Motor neuron (in vitro differentiated cells): ENCODE results near the gene ZMPSTE24. TPM values are rescaled to one million over a fixed set of nuclear protein-coding genes. Genes with fewer than 3 reads are reported as not detected.
"Not testable (repeated sequence)": the region's sequence is repeated elsewhere in the genome, so short reads cannot be mapped to it uniquely, and the experiment has no call there.

ENCODE experiments used
- ATAC-seq, 8 experiments: fragments of 200-7000 bp; cut with Tn5 transposase; replicated peaks in 6 of 8; 2 replicates each; pipeline ENCODE4 v1.8.0; 2021; ENCODE audit warnings: mild to moderate bottlenecking in 8 of 8, moderate library complexity in 8 of 8
- H3K27ac ChIP-seq, 2 donors: fragments of 250-450 bp; sonication (Bioruptor Pico); 2 replicates each; pipeline ENCODE4 v1.9.0; 2021; ENCODE audit warnings: antibody characterized with exemption in 2 of 2, mild to moderate bottlenecking in 2 of 2, moderate library complexity in 1 of 2
- H3K4me1 ChIP-seq, 2 donors: fragments of 250-450 bp; sonication (Bioruptor Pico); replicated peaks in 1 of 2; 2 replicates each; pipeline ENCODE4 v1.6.1; 2021; ENCODE audit warnings: antibody characterized with exemption in 2 of 2, mild to moderate bottlenecking in 2 of 2, moderate library complexity in 1 of 2
- H3K4me3 ChIP-seq, 5 donors: fragments of 250-450 bp; sonication (Bioruptor Pico); 2 replicates each; pipeline ENCODE4 v1.9.0; 2021; ENCODE audit warnings: antibody characterized with exemption in 5 of 5, mild to moderate bottlenecking in 5 of 5, moderate library complexity in 4 of 5
- WGBS, 10 experiments: fragments of 450-650 bp; shearing (Covaris generic); methylation state at CpG; one replicate each; pipeline ENCODE4 v1.0.0; 2022; 5-methylcytosine and 5-hydroxymethylcytosine counted together
- in situ Hi-C, 9 experiments: fragments of 400-800 bp; cut with MboI; loops; one replicate each; pipeline ENCODE4 v1.15.0; 2021; ENCODE audit warnings: low sequenced_read_pairs in 9 of 9, low pct_unique_long_range_greater_than_20kb in 2 of 9; ENCODE audit not compliant: unreplicated experiment in 9 of 9
- total RNA-seq, 8 experiments: library from RNA; unstranded; fragments of 300-600 nt; gene quantifications; 2 replicates each; pipeline versions ENCODE4 v1.2.3 to v1.2.4, GENCODE V29; 2022

Gene ZMPSTE24
- total RNA-seq, 8 experiments from 2014 or later = 20.6 to 58.0 (median 40.7) TPM

- Histone ChIP-seq H3K27ac (no peak within 1 kb of the TSS), H3K4me1 (peaks cover 3 to 8% of the 10 kb centered on the region in 2 donors), H3K4me3 (peak within 1 kb of the TSS; percentile 9 to 31 (median 23))
- WGBS, 10 experiments = 0 to 6% methylated on average over 6 to 15 of the region's 84 CpGs; no CpG with 5 or more reads in 8 of the 10 experiments
- in situ Hi-C loops = loop anchor here in 1 of 9 experiments (25.0 kb wide), 1 partner anchor 179 kb away; no protein-coding TSS in a partner anchor
- peak in 7 of 8 experiments; percentile 17 to 83 (median 78) for ATAC-seq
These were observed 58.8 kb downstream of the ZMPSTE24 start, which contains the start of gene COL9A2 for GRCh38 chr1:40316595-40317393. COL9A2 (minus strand) TSS chr1:40317286; CDS start chr1:40317197, 89 bp downstream.

GRCh38 chr1:40317394-40318074, 59.5 kb downstream of the ZMPSTE24 start:
- Histone ChIP-seq H3K27ac (no peak overlapping the region), H3K4me1 (peaks cover 3 to 8% of the 10 kb centered on the region in 2 donors), H3K4me3 (peak overlapping the region in 3 of 5 donors; percentile 9 to 31 (median 28))
- in situ Hi-C loops = loop anchor here in 1 of 9 experiments (25.0 kb wide), 1 partner anchor 180 kb away; no protein-coding TSS in a partner anchor
- peak in 2 of 8 experiments; percentile 2 for ATAC-seq
- WGBS, 10 experiments = 30 to 69% (median 40%) methylated on average over 3 to 13 of the region's 21 CpGs; no CpG with 5 or more reads in 4 of the 10 experiments

GRCh38 chr1:40318476-40318875, 60.4 kb downstream of the ZMPSTE24 start:
- WGBS, 10 experiments = 42 to 100% (median 83%) methylated on average over 1 to 4 of the region's 4 CpGs; no CpG with 5 or more reads in 2 of the 10 experiments
- Histone ChIP-seq H3K27ac (no peak overlapping the region), H3K4me1 (peaks cover 3 to 8% of the 10 kb centered on the region in 2 donors), H3K4me3 (no peak overlapping the region)
- in situ Hi-C loops = loop anchor here in 1 of 9 experiments (25.0 kb wide), 1 partner anchor 181 kb away; no protein-coding TSS in a partner anchor
- ATAC-seq = no peak

- Histone ChIP-seq H3K27ac (no peak overlapping the region), H3K4me1 (peaks cover 3 to 8% of the 10 kb centered on the region in 2 donors), H3K4me3 (no peak overlapping the region)
- WGBS, 10 experiments = 40 to 100% (median 85%) methylated on average over 1 to 4 of the region's 4 CpGs; no CpG with 5 or more reads in 2 of the 10 experiments
- in situ Hi-C loops = loop anchor here in 1 of 9 experiments (25.0 kb wide), 1 partner anchor 182 kb away; no protein-coding TSS in a partner anchor
- ATAC-seq = no peak
These were observed 61.1 kb downstream of the ZMPSTE24 start for GRCh38 chr1:40318970-40319621.

- not testable (repeated sequence) for H3K27ac ChIP-seq, H3K4me3 ChIP-seq, H3K4me1 ChIP-seq, ATAC-seq
- whole genome bisulfite sequencing, 10 experiments = 0 to 86% (median 86%) methylated on average over 1 of the region's 1 CpG; no CpG with 5 or more reads in 7 of the 10 experiments
- in situ Hi-C loops = loop anchor here in 5 of 9 experiments (10.0 to 25.0 kb wide), 3 partner anchors 187 to 244 kb away; partner anchors contain the start of gene PPT1 (in 1 of the 5)
These were observed 73.4 kb downstream of the ZMPSTE24 start for GRCh38 chr1:40331403-40331802.

GRCh38 chr1:40332695-40333094, 74.7 kb downstream of the ZMPSTE24 start:
- 27 to 100% (median 88%) methylated on average over 1 of the region's 1 CpG; no CpG with 5 or more reads in 2 of the 10 experiments for WGBS, 10 experiments
- H3K4me1 ChIP-seq = no peaks in the 10 kb centered on the region
- H3K4me3 ChIP-seq = no peak overlapping the region
- no peak overlapping the region for H3K27ac ChIP-seq
- no peak for ATAC-seq
- in situ Hi-C loops = loop anchor here in 5 of 9 experiments (10.0 to 25.0 kb wide), 3 partner anchors 188 to 245 kb away; partner anchors contain the start of gene PPT1 (in 1 of the 5)

- Histone ChIP-seq H3K4me1 (no peaks in the 10 kb centered on the region), H3K4me3 (no peak overlapping the region), H3K27ac (no peak overlapping the region)
- no peak for ATAC-seq
- WGBS, 10 experiments = 81 to 98% (median 90%) methylated on average over 5 to 8 of the region's 8 CpGs; no CpG with 5 or more reads in 3 of the 10 experiments
- in situ Hi-C loops = loop anchor here in 5 of 9 experiments (10.0 to 25.0 kb wide), 3 partner anchors 193 to 250 kb away; partner anchors contain the start of gene PPT1 (in 1 of the 5)
These were observed 79.4 kb downstream of the ZMPSTE24 start for GRCh38 chr1:40337443-40337842.

- peak; percentile 46 to 90 (median 62) for ATAC-seq
- H3K4me1 ChIP-seq = no peaks in the 10 kb centered on the region
- H3K27ac ChIP-seq = no peak overlapping the region
- 0 to 42% (median 31%) methylated on average over 2 to 21 of the region's 21 CpGs; no CpG with 5 or more reads in 2 of the 10 experiments for WGBS, 10 experiments
- H3K4me3 ChIP-seq = no peak overlapping the region
- in situ Hi-C loops = loop anchor here in 5 of 9 experiments (10.0 to 25.0 kb wide), 3 partner anchors 194 to 252 kb away; partner anchors contain the start of gene PPT1 (in 1 of the 5)
These were observed 80.8 kb downstream of the ZMPSTE24 start for GRCh38 chr1:40338745-40339419.

GRCh38 chr1:40339420-40340323, 81.6 kb downstream of the ZMPSTE24 start:
- ATAC-seq = no peak
- WGBS, 10 experiments = 0 to 95% (median 68%) methylated on average over 1 to 6 of the region's 6 CpGs; no CpG with 5 or more reads in 1 of the 10 experiments
- in situ Hi-C loops = loop anchor here in 5 of 9 experiments (10.0 to 25.0 kb wide), 3 partner anchors 195 to 252 kb away; partner anchors contain the start of gene PPT1 (in 1 of the 5)
- Histone ChIP-seq H3K27ac (no peak overlapping the region), H3K4me1 (no peaks in the 10 kb centered on the region), H3K4me3 (no peak overlapping the region)

GRCh38 chr1:40341491-40342380, 83.7 kb downstream of the ZMPSTE24 start:
- no peak overlapping the region for H3K4me3 ChIP-seq
- no peak overlapping the region for H3K27ac ChIP-seq
- ATAC-seq = no peak
- in situ Hi-C loops = loop anchor here in 4 of 9 experiments (25.0 kb wide), 2 partner anchors 204 to 254 kb away; partner anchors contain the start of gene PPT1 (in 1 of the 4)
- WGBS, 10 experiments = 0 to 83% (median 48%) methylated on average over 1 to 6 of the region's 6 CpGs
- H3K4me1 ChIP-seq = no peaks in the 10 kb centered on the region
